Subcutaneous abdominal adipose tissue (tissue), 5 donors: ENCODE measurements around the gene MROH8.
"Not testable (repeated sequence)": the region's sequence is repeated elsewhere in the genome, so short reads cannot be mapped to it uniquely, and the experiment has no call there.

Experiments
- H3K27ac ChIP-seq: one replicate; pipeline ENCODE4 v1.7.0; 2013; ENCODE audit warnings: low read depth, mild to moderate bottlenecking, inconsistent platforms, low read length, moderate library complexity
- H3K27me3 ChIP-seq, 5 donors: one replicate each; pipeline ENCODE4 v1.7.0; 2013; ENCODE audit warnings: low read length in 5 of 5, inconsistent platforms in 1 of 5; ENCODE audit not compliant: control insufficient read depth in 5 of 5, insufficient read depth in 4 of 5
- H3K36me3 ChIP-seq, 5 donors: one replicate each; pipeline ENCODE4 v1.7.0; 2013; ENCODE audit warnings: low read length in 5 of 5; ENCODE audit not compliant: control insufficient read depth in 5 of 5, insufficient read depth in 5 of 5
- H3K4me1 ChIP-seq, 5 donors: one replicate each; pipeline ENCODE4 v1.7.0; 2013; ENCODE audit warnings: low read length in 5 of 5, mild to moderate bottlenecking in 3 of 5, moderate library complexity in 1 of 5; ENCODE audit not compliant: control insufficient read depth in 5 of 5, insufficient read depth in 5 of 5
- H3K4me3 ChIP-seq, 5 donors: one replicate each; pipeline ENCODE4 v1.7.0; 2013; ENCODE audit warnings: low read length in 5 of 5, low read depth in 1 of 5
- H3K9ac ChIP-seq, 5 donors: one replicate each; pipeline ENCODE4 v1.7.0; 2013; ENCODE audit warnings: low read length in 5 of 5, mild to moderate bottlenecking in 4 of 5, moderate library complexity in 3 of 5
- H3K9me3 ChIP-seq, 5 donors: one replicate each; pipeline ENCODE4 v1.7.0; 2013; ENCODE audit warnings: low read length in 5 of 5; ENCODE audit not compliant: control insufficient read depth in 5 of 5
- donor health status: healthy.
- donor health status: healthy.
- donor health status: healthy.
- donor health status: healthy.
- donor health status: healthy.

The MROH8 gene

GRCh38 chr20:37142708-37143107, 36.6 kb downstream of the MROH8 start:
- no peaks in the 10 kb centered on the region for H3K9me3 ChIP-seq
- H3K9ac ChIP-seq, result no peak overlapping the region
- no peak overlapping the region for H3K4me3 ChIP-seq
- peaks cover 0 to 14% (median 4%) of the 10 kb centered on the region in 5 donors for H3K36me3 ChIP-seq
- H3K27me3 ChIP-seq, result no peaks in the 10 kb centered on the region
- no peaks in the 10 kb centered on the region for H3K4me1 ChIP-seq
- H3K27ac ChIP-seq, result no peak overlapping the region

GRCh38 chr20:37137547-37137946, 41.8 kb downstream of the MROH8 start:
- Histone ChIP-seq H3K4me1 (no peaks in the 10 kb centered on the region), H3K9ac (no peak overlapping the region), H3K4me3 (no peak overlapping the region), H3K27me3 (no peaks in the 10 kb centered on the region), H3K36me3 (peaks cover 0 to 5% (median 2%) of the 10 kb centered on the region in 5 donors), H3K27ac (no peak overlapping the region), H3K9me3 (no peaks in the 10 kb centered on the region)

DNA sequence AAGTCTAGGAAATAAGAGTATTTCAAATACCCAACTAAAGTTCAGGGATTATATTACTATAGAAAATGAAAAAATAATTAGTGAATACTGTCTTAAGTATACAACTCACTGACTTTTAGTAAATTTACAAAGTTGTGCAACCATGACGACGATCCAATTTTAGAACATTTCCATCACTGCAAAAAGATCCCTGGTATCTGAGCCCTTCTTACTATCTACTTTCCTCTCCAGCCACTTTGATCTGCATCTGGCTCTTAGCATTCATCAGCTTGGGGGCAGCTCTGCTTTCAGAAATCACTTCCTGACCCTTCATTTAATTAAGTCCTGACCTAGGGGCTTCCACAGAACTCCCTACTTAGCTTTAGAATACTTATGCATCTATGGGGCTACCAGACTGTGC, 45.4 kb downstream of the MROH8 start:
- peaks cover 0 to 5% (median 0%) of the 10 kb centered on the region in 5 donors for H3K36me3 ChIP-seq
- no peak overlapping the region for H3K9ac ChIP-seq
- no peak overlapping the region for H3K4me3 ChIP-seq
- H3K9me3 ChIP-seq, result no peaks in the 10 kb centered on the region
- no peaks in the 10 kb centered on the region for H3K4me1 ChIP-seq
- H3K27ac ChIP-seq, result no peak overlapping the region
- no peaks in the 10 kb centered on the region for H3K27me3 ChIP-seq

GRCh38 chr20:37131486-37131885, 47.9 kb downstream of the MROH8 start:
- no peaks in the 10 kb centered on the region for H3K9me3 ChIP-seq
- H3K9ac ChIP-seq, result no peak overlapping the region
- H3K36me3 ChIP-seq, result peaks cover 0 to 2% (median 0%) of the 10 kb centered on the region in 5 donors
- H3K4me3 ChIP-seq, result no peak overlapping the region
- H3K4me1 ChIP-seq, result no peaks in the 10 kb centered on the region
- H3K27me3 ChIP-seq, result no peaks in the 10 kb centered on the region
- H3K27ac ChIP-seq, result no peak overlapping the region

- Histone ChIP-seq H3K9ac (no peak overlapping the region), H3K9me3 (no peaks in the 10 kb centered on the region), H3K36me3 (peaks cover 0 to 2% (median 0%) of the 10 kb centered on the region in 5 donors), H3K27me3 (no peaks in the 10 kb centered on the region), H3K4me1 (no peaks in the 10 kb centered on the region), H3K4me3 (no peak overlapping the region), H3K27ac (no peak overlapping the region)
Observed at GRCh38 chr20:37128803-37129202, 50.5 kb downstream of the MROH8 start.

DNA sequence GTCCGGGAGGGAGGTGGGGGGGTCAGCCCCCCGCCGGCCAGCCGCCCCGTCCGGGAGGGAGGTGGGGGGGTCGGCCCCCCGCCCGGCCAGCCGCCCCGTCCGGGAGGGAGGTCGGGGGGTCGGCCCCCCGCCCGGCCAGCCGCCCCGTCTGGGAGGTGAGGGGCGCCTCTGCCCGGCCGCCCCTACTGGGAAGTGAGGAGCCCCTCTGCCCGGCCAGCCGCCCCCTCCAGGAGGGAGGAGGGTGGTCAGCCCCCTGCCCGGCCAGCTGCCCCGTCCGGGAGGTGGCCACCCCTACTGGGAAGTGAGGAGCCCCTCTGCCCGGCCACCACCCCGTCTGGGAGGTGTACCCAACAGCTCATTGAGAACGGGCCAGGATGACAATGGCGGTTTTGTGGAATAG, 53.1 kb downstream of the MROH8 start:
- not testable (repeated sequence) for H3K27me3 ChIP-seq, H3K27ac ChIP-seq, H3K36me3 ChIP-seq, H3K9ac ChIP-seq, H3K9me3 ChIP-seq, H3K4me1 ChIP-seq, H3K4me3 ChIP-seq

GRCh38 chr20:37123441-37123840, 55.9 kb downstream of the MROH8 start:
- H3K9ac ChIP-seq, result no peak overlapping the region
- no peaks in the 10 kb centered on the region for H3K27me3 ChIP-seq
- no peaks in the 10 kb centered on the region for H3K4me1 ChIP-seq
- H3K27ac ChIP-seq, result no peak overlapping the region
- H3K4me3 ChIP-seq, result no peak overlapping the region
- H3K9me3 ChIP-seq, result no peaks in the 10 kb centered on the region
- peaks cover 0 to 2% (median 0%) of the 10 kb centered on the region in 5 donors for H3K36me3 ChIP-seq

DNA sequence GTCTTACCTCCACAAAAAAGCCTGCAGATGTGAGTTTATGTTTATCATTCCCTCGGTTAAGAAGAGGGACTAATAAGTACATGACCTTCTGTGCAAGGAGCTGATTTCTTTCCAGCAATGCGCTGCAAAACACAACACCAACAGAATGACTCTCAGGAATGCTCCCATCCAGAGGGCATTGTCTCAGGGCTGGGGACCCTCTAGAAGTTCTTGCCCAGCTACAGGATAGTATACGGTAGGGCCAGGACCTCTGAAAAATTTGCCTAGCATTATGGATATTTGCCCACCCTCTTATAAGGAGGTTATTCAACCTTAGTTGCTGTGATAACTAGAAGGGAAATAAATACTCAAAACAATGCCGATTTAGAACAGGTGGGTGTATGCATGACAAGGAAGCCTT, 58.9 kb downstream of the MROH8 start:
- H3K4me3 ChIP-seq, result no peak overlapping the region
- H3K9me3 ChIP-seq, result no peaks in the 10 kb centered on the region
- H3K4me1 ChIP-seq, result no peaks in the 10 kb centered on the region
- no peak overlapping the region for H3K9ac ChIP-seq
- H3K36me3 ChIP-seq, result peaks cover 0 to 2% (median 0%) of the 10 kb centered on the region in 5 donors
- H3K27me3 ChIP-seq, result no peaks in the 10 kb centered on the region
- H3K27ac ChIP-seq, result no peak overlapping the region

GRCh38 chr20:37119356-37120036, 59.9 kb downstream of the MROH8 start:
- Histone ChIP-seq H3K4me3 (no peak overlapping the region), H3K27me3 (no peaks in the 10 kb centered on the region), H3K9ac (no peak overlapping the region), H3K9me3 (no peaks in the 10 kb centered on the region), H3K4me1 (no peaks in the 10 kb centered on the region), H3K27ac (no peak overlapping the region), H3K36me3 (peaks cover 0 to 2% (median 0%) of the 10 kb centered on the region in 5 donors)

DNA sequence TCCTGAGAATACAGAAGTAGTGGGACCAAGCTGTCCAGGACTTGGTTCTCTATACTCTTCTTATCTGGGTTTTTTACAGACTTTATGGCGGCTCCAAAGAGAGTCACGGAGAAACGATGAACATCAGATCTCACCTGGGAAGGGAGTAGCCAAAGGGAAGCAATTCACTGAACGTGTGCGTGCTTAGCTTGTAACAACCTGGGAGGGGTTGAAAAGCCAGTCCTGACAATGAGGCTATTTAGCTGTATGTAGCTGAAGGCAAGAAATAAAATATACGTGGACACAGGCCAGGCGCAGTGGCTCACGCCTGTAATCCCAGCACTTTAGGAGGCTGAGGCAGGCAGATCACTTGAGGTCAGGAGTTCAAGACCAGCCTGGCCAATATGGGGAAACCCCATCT, 65.3 kb downstream of the MROH8 start:
- Histone ChIP-seq H3K9ac (no peak overlapping the region), H3K36me3 (peaks cover 0 to 6% (median 0%) of the 10 kb centered on the region in 5 donors), H3K27me3 (no peaks in the 10 kb centered on the region), H3K27ac (no peak overlapping the region), H3K9me3 (no peaks in the 10 kb centered on the region), H3K4me3 (no peak overlapping the region), H3K4me1 (no peaks in the 10 kb centered on the region)
